GM12892 (cell line): Measurements from ENCODE around the gene HOXD8.

Experiments used
- DNase-seq: peaks from one replicate; pipeline ENCODE4 v3.0.0; 2011; ENCODE audit not compliant: insufficient read length
- FAIRE-seq: peaks from 2 replicates; lab custom pipeline; 2011; peaks lifted over from hg19 to GRCh38; lab: Jason Lieb, UNC
- POLR2A ChIP-seq: IDR thresholded peaks from 2 replicates; pipeline ENCODE4 v1.6.1; 2011; ENCODE audit warnings: low read depth, low read length, control low read depth
- POLR2AphosphoS5 ChIP-seq: IDR thresholded peaks from 2 replicates; pipeline ENCODE4 v1.6.1; 2011; ENCODE audit warnings: low read depth, low read length, control low read depth
- TAF1 ChIP-seq: IDR thresholded peaks from 2 replicates; pipeline ENCODE4 v1.6.1; 2011; ENCODE audit warnings: low read depth, mild to moderate bottlenecking, control low read depth, low read length, borderline replicate concordance

Gene HOXD8

DNA sequence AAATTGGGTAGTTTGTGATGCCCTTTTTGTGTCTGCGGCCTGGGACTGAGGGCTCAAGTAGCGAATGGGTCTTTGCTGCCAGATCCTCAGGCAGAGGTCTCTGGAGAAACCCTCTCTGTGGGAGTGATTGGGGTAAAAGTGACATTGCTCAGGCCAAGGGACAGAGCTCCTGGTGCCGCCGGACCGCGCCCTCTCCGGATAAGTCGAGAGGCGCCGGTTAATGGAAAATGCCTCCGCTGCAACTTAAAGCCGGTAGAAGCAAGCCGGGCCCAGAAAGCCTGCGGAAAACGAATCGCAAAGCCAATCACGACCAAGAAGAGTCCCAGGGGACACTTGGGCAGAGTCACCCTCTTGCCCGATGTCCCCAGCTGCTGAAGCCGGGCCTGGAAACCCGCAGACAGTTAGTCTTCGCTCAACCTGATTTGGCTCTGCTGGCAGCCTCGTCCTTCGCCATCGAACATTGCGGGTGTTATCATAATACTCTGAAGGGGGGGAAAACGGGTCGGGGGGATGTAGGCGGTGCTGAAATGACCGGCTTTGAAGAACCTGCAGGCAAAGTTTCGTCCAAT lies 30.3 kb upstream of the HOXD8 start:
- no peak for FAIRE-seq

DNA sequence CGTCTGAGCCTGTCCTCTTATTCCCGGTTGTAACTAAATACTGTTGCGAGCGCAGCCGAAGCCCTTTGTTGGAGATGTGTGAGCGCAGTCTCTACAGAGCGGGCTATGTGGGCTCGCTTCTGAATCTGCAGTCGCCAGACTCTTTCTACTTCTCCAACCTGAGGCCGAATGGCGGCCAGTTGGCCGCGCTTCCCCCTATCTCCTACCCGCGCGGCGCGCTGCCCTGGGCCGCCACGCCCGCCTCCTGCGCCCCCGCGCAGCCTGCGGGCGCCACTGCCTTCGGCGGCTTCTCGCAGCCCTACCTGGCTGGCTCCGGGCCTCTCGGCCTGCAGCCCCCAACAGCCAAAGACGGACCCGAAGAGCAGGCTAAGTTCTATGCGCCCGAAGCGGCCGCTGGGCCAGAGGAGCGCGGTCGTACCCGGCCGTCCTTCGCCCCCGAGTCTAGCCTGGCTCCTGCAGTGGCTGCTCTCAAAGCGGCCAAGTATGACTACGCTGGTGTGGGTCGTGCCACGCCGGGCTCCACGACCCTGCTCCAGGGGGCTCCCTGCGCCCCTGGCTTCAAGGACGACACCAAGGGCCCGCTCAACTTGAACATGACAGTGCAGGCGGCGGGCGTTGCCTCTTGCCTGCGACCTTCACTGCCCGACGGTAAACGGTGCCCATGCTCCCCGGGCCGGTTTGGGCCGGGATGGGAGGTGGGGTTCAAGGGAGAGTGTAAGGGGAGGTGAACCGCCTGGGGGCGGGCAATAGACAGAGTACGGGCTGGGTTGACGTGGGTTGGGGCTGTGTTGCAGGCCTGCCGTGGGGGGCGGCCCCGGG lies 29.6 kb upstream of the HOXD8 start, which contains the start of gene HOXD12:
TSS of gene HOXD12 (plus strand) at position 68 of the 819 bp plus-strand sequence. CDS start at position 75, 7 bp downstream.
- TF ChIP-seq TAF1 (no peak), POLR2A (no peak), POLR2AphosphoS5 (no peak)
- no peak for DNase-seq
- no peak for FAIRE-seq

More for the DNA sequence above, 30.3 kb upstream of the HOXD8 start:
- no peak for DNase-seq
- TF ChIP-seq POLR2AphosphoS5 (no peak), TAF1 (no peak), POLR2A (no peak)

DNA sequence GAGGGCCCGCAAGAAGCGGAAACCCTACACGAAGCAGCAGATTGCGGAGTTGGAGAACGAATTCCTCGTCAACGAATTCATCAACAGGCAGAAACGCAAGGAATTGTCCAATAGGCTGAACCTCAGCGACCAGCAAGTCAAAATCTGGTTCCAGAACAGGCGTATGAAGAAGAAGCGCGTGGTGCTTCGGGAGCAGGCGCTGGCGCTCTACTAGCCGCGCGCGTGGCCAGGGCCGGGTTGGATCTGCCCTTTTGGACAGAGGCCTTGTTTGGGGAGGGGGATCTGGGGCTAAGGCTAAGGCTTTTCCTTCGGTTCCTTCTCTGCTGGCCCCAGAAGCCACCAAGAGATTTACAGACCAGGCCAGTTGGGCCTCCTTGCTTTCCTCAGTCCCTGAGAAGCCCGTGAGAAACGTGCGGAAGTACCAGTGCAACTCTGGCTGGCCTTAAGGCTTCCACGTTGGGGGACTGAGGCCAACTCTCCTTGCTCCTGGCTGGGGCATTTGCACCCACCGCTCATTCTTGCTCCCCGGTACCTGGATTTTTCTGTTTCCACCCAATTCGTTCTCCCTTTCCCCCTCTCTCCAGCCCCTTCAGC lies 28.9 kb upstream of the HOXD8 start:
- no peak for DNase-seq
- no peak for FAIRE-seq
- TF ChIP-seq POLR2A (no peak), TAF1 (no peak), POLR2AphosphoS5 (no peak)

DNA sequence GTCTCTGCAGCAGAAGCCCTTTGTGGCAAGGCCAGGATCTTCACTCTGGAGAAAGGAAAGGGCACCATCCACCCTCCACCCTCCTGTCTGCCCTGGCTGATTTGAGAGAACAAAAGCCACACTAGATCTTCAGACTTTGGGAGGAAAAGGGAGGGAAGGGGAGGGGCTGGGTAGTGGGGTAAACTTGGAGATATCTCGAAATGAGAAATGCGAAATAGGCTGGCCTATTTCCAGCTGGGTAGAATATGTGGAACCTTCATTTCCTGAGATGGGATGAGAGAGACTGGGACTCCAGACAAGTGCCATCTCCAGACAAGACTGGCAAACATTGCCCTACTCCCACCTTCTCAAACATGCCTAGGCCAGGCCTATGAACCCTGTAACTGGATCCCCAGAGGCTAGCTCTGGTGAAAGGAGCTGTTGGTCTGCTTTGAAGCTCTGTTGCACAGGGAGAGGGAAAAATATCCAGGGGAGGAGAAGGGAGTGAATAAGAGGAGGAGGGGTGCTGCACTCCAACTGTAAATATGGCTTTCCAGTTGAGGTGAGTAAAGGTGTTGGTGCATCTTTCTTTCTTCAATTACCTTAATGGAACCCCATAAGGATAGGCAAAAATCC lies 28.2 kb upstream of the HOXD8 start:
- no peak for TF ChIP-seq POLR2A
- no peak for TF ChIP-seq POLR2AphosphoS5
- no peak for TF ChIP-seq TAF1
- FAIRE-seq, result no peak
- no peak for DNase-seq

DNA sequence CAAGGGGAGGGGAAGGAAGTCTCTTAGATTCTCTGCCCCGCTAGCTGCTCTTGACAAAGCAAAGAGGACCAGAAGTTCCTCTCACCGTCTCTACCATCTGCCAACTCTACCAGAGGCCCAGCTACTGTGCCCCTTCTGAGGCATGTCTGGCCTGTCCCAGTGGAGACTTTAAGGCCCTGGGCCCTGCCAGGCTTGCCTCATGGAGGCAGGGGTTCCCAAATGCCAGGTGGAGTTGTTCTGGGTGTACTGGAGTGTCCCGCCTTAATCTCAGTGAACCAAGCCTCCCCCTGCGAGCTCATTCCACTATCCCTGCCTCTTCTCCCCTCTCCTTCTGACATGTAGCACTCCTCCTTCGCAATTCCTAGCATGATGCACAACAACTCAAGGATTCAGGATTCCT lies 27.7 kb upstream of the HOXD8 start:
- TF ChIP-seq POLR2A (no peak), POLR2AphosphoS5 (no peak), TAF1 (no peak)
- DNase-seq (no peak), FAIRE-seq (no peak)

DNA sequence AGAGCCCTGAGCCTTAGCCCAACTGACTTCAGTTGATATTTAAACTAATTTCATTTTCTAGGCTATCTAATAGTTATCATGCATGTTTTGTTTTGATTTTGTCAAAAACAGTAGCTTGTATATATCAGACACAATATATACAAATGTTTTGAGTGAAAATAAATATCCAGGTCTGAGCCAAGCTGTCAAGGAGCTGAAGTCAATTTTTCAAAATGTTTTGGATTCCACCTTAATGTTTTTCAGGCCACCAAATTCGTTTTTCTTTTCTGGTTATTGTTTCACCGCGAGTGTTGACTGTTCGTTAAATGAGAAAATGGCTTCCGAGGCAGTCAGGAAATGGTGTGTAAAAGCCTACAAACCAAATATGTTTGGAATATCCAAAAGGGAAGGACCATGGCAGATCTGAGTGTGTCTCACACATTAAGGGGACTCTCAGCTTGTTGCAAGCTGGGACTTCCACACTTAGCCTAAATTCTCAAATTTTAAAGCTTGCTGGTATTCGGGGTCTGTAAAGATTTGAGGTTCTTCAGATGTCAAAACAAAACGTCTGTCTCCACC lies 27.1 kb upstream of the HOXD8 start:
- FAIRE-seq (no peak), DNase-seq (no peak)
- no peak for TF ChIP-seq POLR2A
- no peak for TF ChIP-seq TAF1
- no peak for TF ChIP-seq POLR2AphosphoS5

DNA sequence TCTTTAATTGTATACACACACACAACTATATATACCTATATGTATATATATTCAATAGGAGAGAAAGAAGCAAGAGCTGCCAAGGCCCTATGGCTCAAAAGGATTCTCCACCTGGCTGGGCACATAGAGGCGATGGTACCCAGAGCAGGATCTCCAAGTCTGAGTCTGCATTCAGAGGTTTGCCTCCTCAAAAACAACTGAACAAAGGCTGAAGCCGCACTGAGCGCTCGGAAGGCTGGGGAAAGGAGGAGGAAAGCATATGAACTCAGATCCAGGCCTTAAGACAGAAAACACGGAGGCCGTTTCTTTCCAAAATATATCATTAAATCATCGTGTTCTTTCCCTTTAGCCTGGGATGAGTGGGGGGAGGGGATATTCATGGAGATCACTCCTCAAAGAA lies 26.3 kb upstream of the HOXD8 start:
- no peak for FAIRE-seq
- TF ChIP-seq POLR2A, result no peak
- no peak for TF ChIP-seq TAF1
- TF ChIP-seq POLR2AphosphoS5, result no peak
- no peak for DNase-seq

DNA sequence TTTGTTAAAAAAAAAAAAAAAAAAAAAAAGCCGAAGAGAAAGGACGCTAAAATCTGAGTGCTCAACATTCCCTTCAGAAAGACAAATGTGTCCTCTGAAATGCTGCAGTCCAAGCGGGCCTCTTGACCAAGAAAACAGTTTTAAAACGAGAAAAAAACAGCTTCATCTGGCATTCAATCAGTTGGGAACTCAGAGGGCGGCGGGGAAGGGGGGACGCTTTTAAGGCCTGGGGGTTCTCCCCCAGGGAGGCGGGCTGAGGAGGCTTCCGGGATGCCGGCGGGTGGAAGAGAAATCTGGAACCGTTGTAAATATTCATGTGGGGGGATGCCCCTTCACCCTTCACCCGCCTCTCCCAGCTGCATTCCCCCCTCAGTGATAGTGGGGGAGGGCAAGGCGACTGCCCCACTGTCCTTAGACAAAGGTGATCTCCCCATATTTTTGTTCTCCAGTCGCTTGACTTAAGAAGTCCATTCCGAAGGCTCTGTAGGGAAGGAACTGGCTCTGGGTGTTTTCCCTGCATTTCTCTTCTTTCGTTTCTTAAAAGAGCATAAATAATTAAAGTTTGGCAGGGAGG lies 25.7 kb upstream of the HOXD8 start:
- no peak for DNase-seq
- FAIRE-seq, result no peak
- TF ChIP-seq POLR2AphosphoS5 (no peak), POLR2A (no peak), TAF1 (no peak)

DNA sequence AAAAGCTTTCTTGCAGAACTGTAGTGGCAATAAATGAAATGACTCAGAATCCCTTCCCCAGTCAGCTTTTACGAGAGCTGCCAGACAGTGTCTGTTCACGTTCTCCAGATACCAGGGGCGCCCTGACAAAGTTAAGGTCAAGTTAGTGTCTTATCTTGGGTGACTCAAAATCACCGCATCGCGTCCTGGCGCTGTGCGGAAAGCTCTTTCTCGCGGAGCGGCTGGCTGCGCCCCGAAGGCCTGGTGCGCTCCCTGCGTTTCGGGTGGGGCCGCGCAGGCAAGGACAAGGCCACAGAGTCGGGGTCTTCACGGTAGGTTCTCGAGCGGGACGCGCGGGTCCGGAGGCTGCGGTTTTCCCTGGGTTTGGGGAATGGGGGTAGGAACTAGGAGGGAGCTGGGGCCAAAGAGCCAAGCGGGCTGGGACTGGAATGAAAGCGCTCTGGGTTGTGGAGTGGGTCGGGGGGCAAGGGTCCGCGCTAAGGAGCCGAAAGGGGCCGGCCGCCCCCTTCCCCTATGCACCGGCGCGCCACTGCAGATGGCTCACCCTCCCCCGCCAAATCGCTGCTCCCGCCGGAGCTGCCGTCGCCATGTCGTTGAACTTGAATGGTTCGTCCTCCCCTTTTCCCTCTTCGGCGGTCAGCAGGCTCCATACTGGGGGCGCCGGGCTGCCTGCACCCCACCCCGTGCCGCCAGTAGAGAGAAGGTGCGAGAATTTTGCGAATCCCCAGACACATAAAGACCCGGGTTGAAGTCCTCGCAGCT lies 25.0 kb upstream of the HOXD8 start:
- FAIRE-seq (no peak), DNase-seq (no peak)
- TF ChIP-seq TAF1 (no peak), POLR2A (no peak), POLR2AphosphoS5 (no peak)

DNA sequence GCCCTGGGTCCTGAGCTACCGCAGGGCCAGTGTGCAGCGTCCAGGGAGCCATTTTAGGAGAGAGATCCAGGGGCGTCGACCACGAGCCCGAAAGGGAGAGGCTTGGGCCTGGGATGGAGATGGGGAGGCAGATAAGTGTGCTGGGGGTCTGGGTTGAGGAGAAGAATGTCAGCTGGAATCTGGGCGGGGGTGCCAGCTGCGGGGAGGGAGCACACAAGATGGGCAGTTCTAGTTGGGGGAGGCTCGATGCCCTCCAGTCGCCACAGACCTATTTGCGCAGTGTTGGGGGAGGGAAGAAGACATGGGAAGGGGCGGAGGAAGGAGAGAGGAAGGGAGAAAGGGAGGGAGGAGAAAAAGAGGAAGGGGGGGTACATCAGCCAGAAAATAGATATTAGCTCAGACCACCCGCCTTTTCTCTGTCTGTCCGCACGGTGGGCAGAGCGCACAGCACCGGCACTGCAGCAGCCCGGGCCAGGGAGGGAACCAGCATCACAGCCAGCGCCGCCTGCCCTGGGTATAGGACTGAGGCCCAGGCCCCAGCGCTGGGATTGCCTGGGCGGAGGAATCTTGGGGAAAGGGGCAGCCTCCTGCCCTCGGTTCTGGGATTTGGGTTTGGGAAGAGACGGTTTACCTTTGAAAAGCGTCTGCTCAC lies 24.3 kb upstream of the HOXD8 start:
- no peak for FAIRE-seq
- TF ChIP-seq POLR2AphosphoS5 (no peak), TAF1 (no peak), POLR2A (no peak)
- DNase-seq, result no peak
